Psoas muscle (tissue), 8 donors: ENCODE measurements around the gene CACNA1B. TPM values are rescaled to one million over a fixed set of nuclear protein-coding genes. Genes with fewer than 3 reads are reported as not detected.

Experiments
- ATAC-seq, 4 donors: fragments of 200-7000 bp; cut with Tn5 transposase; one replicate each; pipeline ENCODE4 v1.9.1; 2020; ENCODE audit warnings: moderate library complexity in 3 of 4, mild to moderate bottlenecking in 2 of 4
- DNase-seq, 2 donors: peaks; one replicate each; pipeline ENCODE4 v3.0.0-alpha.2; 2020
- H3K27ac ChIP-seq: fragments of 200-600 bp; one replicate; pipeline ENCODE4 v1.8.0; 2022
- H3K27me3 ChIP-seq, 3 donors: fragments of 200-600 bp in 1 of 3; one replicate each; pipeline versions ENCODE4 v1.6.1 to v1.8.0; 2013 to 2022; ENCODE audit warnings: low read length in 2 of 3, mild to moderate bottlenecking in 2 of 3, moderate library complexity in 1 of 3; ENCODE audit not compliant: insufficient read depth in 3 of 3
- H3K36me3 ChIP-seq, 2 donors: fragments of 200-600 bp in 1 of 2; one replicate each; pipeline versions ENCODE4 v1.6.1 to v1.8.0; 2013 to 2022; ENCODE audit warnings: low read depth in 1 of 2, mild to moderate bottlenecking in 1 of 2, moderate library complexity in 1 of 2; ENCODE audit not compliant: insufficient read depth in 1 of 2
- H3K4me1 ChIP-seq: fragments of 200-600 bp; one replicate; pipeline ENCODE4 v1.8.0; 2022
- H3K4me3 ChIP-seq: fragments of 200-600 bp; one replicate; pipeline ENCODE4 v1.8.0; 2022; ENCODE audit warnings: mild to moderate bottlenecking
- H3K9me3 ChIP-seq: fragments of 200-600 bp; one replicate; pipeline ENCODE4 v1.8.0; 2022
- WGBS, 3 donors: extraction: QIAGEN DNeasy Blood & Tissue Kit; methylation state at CpG; one replicate each; pipeline versions ENCODE4 v1.1.6 to v1.1.7; 2013; 5-methylcytosine and 5-hydroxymethylcytosine counted together
- intact Hi-C, 2 donors: fragments of 100-400 bp; cut with DNase I; formaldehyde crosslinking; loops; one replicate each; pipeline versions ENCODE4 v1.11.0 to v1.14.2; 2022
- polyA plus RNA-seq, 3 donors: library from polyadenylated mRNA; stranded (reverse); fragments of 200-250 nt; gene quantifications; one replicate each; pipeline ENCODE4 v1.2.3, GENCODE V29; 2013
- total RNA-seq, 4 donors: library from RNA; stranded (reverse); fragmentation: NEBNext Ultra II Directional in 2 of 4; extraction: Animal tissue kit (Norgen Biotek cat#: 25700) in 2 of 4; gene quantifications; one replicate each; pipeline versions ENCODE4 v1.2.1 to v1.2.4, GENCODE V29; 2021 to 2023
- TF ChIP-seq, protein P1 (sequence below): fragments of 200-600 bp; IDR thresholded peaks from one replicate; pipeline ENCODE4 v1.8.0; 2022; ENCODE audit warnings: antibody characterized with exemption
- donor health status: healthy with polysubstance abuse.
- donor health status: DM: no; HTN: no; CAD: no; lungs with moderate emphysema.
- donor health status: Bipolar disorder and iron deficiency.
- donor health status: healthy.
- donor health status: DM: yes; HTN: yes; CAD: no.
- donor health status: DM: no; HTN: no; CAD: no.
- donor health status: DM: no; HTN: no; CAD: no.
- donor health status: DM: yes; HTN: yes; CAD: no.

Gene CACNA1B
- total and polyA plus RNA-seq, 7 donors, result 0.01 to 0.02 TPM; not detected in 5

DNA sequence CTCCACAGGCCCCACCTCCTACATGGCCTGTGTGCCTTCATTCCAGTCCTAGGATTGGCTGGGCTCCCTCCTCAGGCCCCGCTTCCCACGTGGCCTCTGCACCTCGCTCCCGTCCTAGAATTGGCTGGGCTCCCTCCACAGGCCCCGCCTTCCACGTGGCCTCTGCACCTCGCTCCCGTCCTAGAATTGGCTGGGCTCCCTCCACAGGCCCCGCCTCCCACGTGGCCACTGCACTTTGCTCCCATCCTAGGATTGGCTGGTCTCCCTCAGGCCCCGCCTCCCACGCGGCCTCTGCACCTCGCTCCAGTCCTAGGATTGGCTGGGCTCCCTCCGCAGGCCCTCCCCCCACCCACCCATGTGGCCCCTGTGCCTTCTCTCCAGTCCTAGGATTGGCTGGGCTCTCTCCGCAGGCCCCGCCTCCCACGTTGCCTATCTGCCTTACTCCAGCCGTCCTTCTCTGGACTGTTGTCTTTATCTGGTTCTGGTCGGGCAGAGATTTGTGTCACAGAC lies 45.3 kb upstream of the CACNA1B start:
- H3K9me3 ChIP-seq, result no peaks in the 10 kb centered on the region
- H3K36me3 ChIP-seq, result peaks cover 0 to 53% of the 10 kb centered on the region in 2 donors
- DNase-seq (no peak), ATAC-seq (no peak)
- intact Hi-C loops, result no loop called here
- 96 to 98% (median 97%) methylated on average over 20 of the region's 20 CpGs for WGBS, 3 donors
- H3K27me3 ChIP-seq, result no peaks in the 10 kb centered on the region
- no peak overlapping the region for H3K4me3 ChIP-seq
- H3K27ac ChIP-seq, result no peak overlapping the region
- TF ChIP-seq, protein P1, sequence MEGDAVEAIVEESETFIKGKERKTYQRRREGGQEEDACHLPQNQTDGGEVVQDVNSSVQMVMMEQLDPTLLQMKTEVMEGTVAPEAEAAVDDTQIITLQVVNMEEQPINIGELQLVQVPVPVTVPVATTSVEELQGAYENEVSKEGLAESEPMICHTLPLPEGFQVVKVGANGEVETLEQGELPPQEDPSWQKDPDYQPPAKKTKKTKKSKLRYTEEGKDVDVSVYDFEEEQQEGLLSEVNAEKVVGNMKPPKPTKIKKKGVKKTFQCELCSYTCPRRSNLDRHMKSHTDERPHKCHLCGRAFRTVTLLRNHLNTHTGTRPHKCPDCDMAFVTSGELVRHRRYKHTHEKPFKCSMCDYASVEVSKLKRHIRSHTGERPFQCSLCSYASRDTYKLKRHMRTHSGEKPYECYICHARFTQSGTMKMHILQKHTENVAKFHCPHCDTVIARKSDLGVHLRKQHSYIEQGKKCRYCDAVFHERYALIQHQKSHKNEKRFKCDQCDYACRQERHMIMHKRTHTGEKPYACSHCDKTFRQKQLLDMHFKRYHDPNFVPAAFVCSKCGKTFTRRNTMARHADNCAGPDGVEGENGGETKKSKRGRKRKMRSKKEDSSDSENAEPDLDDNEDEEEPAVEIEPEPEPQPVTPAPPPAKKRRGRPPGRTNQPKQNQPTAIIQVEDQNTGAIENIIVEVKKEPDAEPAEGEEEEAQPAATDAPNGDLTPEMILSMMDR, result no peak
- no peaks in the 10 kb centered on the region for H3K4me1 ChIP-seq

DNA sequence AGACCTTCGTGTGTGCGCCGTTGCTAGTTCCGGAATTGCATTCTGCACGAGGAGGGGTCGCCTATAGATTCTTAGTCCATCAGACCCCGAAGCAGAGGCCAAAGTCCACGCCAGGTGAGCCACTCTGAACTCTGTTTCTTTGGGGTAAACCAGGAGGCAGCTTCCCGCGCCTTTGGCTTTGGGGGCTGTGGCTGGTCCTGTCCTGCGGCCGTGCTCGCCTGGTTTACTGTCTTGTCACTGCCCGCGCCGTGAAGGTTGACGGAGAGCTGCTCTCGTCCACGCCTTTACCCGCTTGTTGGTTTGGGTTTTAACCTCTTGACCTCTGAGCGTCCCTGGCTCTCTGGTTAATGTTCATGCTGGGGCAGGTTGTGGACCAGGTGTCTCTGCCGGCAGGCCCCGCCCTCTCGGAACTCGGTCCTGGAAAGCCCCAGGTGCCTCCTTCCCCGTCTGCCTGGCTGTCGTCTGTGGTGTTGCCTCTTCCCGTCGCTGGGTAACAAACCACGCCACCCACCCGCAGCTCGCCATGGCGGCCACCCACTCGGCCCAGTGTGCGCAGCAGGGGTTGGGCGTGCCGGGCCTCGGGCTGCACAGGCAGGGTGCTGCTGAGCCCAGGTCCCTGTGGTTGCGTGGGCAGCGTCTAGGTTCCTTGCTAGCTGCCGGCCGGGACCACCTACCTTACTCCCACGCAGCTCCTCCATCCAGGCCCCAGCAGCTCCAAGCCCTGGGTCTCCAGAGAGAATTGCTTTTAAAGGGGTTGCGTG lies 44.6 kb upstream of the CACNA1B start:
- ATAC-seq (no peak), DNase-seq (no peak)
- Histone ChIP-seq H3K27ac (no peak overlapping the region), H3K4me3 (no peak overlapping the region), H3K9me3 (no peaks in the 10 kb centered on the region), H3K27me3 (no peaks in the 10 kb centered on the region), H3K36me3 (peaks cover 0 to 54% of the 10 kb centered on the region in 2 donors), H3K4me1 (no peaks in the 10 kb centered on the region)
- WGBS, 3 donors, result 96 to 97% (median 97%) methylated on average over 42 to 44 of the region's 44 CpGs
- intact Hi-C loops, result no loop called here
- TF ChIP-seq, protein P1, result no peak

DNA sequence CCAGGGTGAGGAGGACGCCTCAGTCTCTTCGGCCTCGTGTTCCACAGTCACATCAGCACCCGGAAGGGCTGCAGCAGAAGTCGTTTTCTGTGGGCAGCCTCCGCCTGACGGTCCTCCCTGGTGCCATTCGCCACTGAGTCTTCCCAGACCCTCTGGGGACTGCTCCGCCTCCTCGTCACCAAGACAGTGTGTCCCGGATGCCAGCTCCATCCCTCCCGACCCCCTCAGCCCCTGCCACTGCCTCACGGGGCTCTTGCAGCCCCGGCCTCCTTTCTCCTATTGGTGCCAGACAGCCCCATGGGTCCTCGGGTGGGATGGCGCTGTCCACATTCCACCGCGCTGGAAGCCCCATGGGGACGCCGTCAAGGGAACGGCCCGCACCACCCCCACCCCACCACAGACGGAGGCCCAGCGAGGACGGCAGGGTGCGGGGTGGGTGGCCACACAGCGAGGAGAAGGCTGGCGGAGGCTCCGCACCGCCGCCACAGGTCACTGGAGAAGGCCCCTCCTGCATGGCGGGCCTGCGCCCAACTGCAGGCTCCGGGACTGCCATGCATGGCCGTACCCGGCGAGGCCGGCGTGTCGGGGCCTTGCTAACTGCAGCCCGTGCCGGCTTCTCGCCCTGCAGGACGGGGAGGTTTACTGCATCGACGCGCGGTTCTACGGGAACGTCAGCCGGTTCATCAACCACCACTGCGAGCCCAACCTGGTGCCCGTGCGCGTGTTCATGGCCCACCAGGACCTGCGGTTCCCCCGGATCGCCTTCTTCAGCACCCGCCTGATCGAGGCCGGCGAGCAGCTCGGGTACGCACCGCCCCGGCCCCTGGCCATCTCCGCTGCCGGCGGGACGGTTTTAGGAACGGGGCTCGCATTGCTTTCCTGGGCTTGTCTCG lies 43.6 kb upstream of the CACNA1B start:
- peaks cover 0 to 53% of the 10 kb centered on the region in 2 donors for H3K36me3 ChIP-seq
- no peaks in the 10 kb centered on the region for H3K27me3 ChIP-seq
- no peaks in the 10 kb centered on the region for H3K4me1 ChIP-seq
- DNase-seq (no peak), ATAC-seq (no peak)
- TF ChIP-seq, protein P1, result no peak
- no peak overlapping the region for H3K27ac ChIP-seq
- intact Hi-C loops, result no loop called here
- WGBS, 3 donors, result 96 to 97% (median 97%) methylated on average over 69 to 73 of the region's 73 CpGs
- H3K9me3 ChIP-seq, result no peaks in the 10 kb centered on the region
- H3K4me3 ChIP-seq, result no peak overlapping the region

DNA sequence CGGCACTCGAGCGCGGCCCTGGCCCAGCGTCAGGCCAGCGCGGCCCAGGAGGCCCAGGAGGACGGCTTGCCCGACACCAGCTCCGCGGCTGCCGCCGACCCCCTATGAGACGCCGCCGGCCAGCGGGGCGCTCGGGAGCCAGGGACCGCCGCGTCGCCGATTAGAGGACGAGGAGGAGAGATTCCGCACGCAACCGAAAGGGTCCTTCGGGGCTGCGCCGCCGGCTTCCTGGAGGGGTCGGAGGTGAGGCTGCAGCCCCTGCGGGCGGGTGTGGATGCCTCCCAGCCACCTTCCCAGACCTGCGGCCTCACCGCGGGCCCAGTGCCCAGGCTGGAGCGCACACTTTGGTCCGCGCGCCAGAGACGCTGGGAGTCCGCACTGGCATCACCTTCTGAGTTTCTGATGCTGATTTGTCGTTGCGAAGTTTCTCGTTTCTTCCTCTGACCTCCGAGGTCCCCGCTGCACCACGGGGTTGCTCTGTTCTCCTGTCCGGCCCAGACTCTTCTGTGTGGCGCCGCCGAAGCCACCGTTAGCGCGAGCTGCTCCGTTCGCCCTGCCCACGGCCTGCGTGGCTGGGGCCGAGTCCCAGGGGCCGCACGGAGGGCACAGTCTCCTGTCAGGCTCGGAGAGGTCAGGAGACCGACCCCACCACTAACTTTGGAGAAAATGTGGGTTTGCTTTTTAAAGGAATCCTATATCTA lies 42.6 kb upstream of the CACNA1B start:
- ATAC-seq, result no peak
- no peak overlapping the region for H3K27ac ChIP-seq
- H3K27me3 ChIP-seq, result no peaks in the 10 kb centered on the region
- TF ChIP-seq, protein P1, result no peak
- H3K9me3 ChIP-seq, result no peaks in the 10 kb centered on the region
- no peaks in the 10 kb centered on the region for H3K4me1 ChIP-seq
- no peak for DNase-seq
- WGBS, 3 donors, result 97 to 98% (median 97%) methylated on average over 58 to 66 of the region's 66 CpGs
- peaks cover 0 to 51% of the 10 kb centered on the region in 2 donors for H3K36me3 ChIP-seq
- intact Hi-C loops, result no loop called here
- H3K4me3 ChIP-seq, result no peak overlapping the region
